GM23338 (cell line): ENCODE measurements around the gene FZD2. TPM values are rescaled to one million over a fixed set of nuclear protein-coding genes. Genes with fewer than 3 reads are reported as not detected.
A peak's percentile ranks its signal among the peaks of the same experiment; 100 is the strongest.

Experiments used
- ATAC-seq: fragments of 200-7000 bp; cut with Tn5 transposase; 3 replicates; pipeline ENCODE4 v1.9.1; 2020
- DNase-seq: peaks from one replicate; pipeline ENCODE4 v3.0.0-alpha.2; 2015; ENCODE audit warnings: low spot score
- H2AFZ ChIP-seq: fragments of 200-600 bp; sonication (generic); 2 replicates; pipeline ENCODE4 v1.8.0; 2016; ENCODE audit warnings: antibody characterized with exemption, mild to moderate bottlenecking, moderate library complexity
- H3F3A ChIP-seq: fragments of 200-600 bp; sonication (generic); replicated peaks from 2 replicates; pipeline ENCODE4 v1.8.0; 2017; ENCODE audit warnings: antibody characterized with exemption, mixed run types, low read depth
- H3K27ac ChIP-seq: fragments of 200-600 bp; sonication (generic); 2 replicates; pipeline ENCODE4 v1.6.1; 2016; ENCODE audit warnings: low read depth
- H3K27me3 ChIP-seq: fragments of 200-600 bp; sonication (generic); 2 replicates; pipeline ENCODE4 v1.8.0; 2016; ENCODE audit warnings: mild to moderate bottlenecking, mixed run types, moderate library complexity; ENCODE audit not compliant: insufficient read depth
- H3K36me3 ChIP-seq: fragments of 200-600 bp; sonication (generic); 2 replicates; pipeline ENCODE4 v1.8.0; 2016; ENCODE audit warnings: mild to moderate bottlenecking; ENCODE audit not compliant: insufficient read depth
- H3K4me1 ChIP-seq: fragments of 200-600 bp; sonication (generic); 2 replicates; pipeline ENCODE4 v1.8.0; 2016; ENCODE audit warnings: mild to moderate bottlenecking, moderate library complexity; ENCODE audit not compliant: insufficient read depth
- H3K4me2 ChIP-seq: fragments of 200-600 bp; sonication (generic); 2 replicates; pipeline ENCODE4 v1.7.1; 2017; ENCODE audit warnings: mixed run types
- H3K4me3 ChIP-seq: fragments of 200-600 bp; sonication (generic); 2 replicates; pipeline ENCODE4 v1.6.1; 2016; ENCODE audit warnings: mixed run types
- H3K79me2 ChIP-seq: fragments of 200-600 bp; sonication (generic); replicated peaks from 2 replicates; pipeline ENCODE4 v1.8.0; 2017; ENCODE audit warnings: mild to moderate bottlenecking; ENCODE audit not compliant: insufficient read depth
- H3K9me2 ChIP-seq: fragments of 200-600 bp; sonication (generic); 2 replicates; pipeline ENCODE4 v1.8.0; 2017; ENCODE audit not compliant: insufficient read depth
- H4K20me1 ChIP-seq: fragments of 200-600 bp; sonication (generic); replicated peaks from 2 replicates; pipeline ENCODE4 v1.8.0; 2017; ENCODE audit warnings: mild to moderate bottlenecking; ENCODE audit not compliant: insufficient read depth
- H3K27ac Mint-ChIP-seq: 2 replicates; pipeline ENCODE4 v1.8.0; 2020; ENCODE audit warnings: inconsistent platforms, mild to moderate bottlenecking, moderate library complexity, mixed read lengths
- H3K27me3 Mint-ChIP-seq: 3 replicates; pipeline ENCODE4 v1.8.0; 2022; ENCODE audit warnings: low read depth, mild to moderate bottlenecking, moderate library complexity, mixed read lengths, inconsistent platforms; ENCODE audit not compliant: insufficient read depth, poor library complexity
- H3K36me3 Mint-ChIP-seq: 3 replicates; pipeline ENCODE4 v1.8.0; 2021; ENCODE audit warnings: low read depth, mild to moderate bottlenecking, inconsistent platforms, moderate library complexity, mixed read lengths
- H3K4me1 Mint-ChIP-seq: 3 replicates; pipeline ENCODE4 v1.8.0; 2020; ENCODE audit warnings: mild to moderate bottlenecking, inconsistent platforms, mixed read lengths
- H3K4me3 Mint-ChIP-seq: 3 replicates; pipeline ENCODE4 v1.8.0; 2021; ENCODE audit warnings: moderate library complexity, mild to moderate bottlenecking, inconsistent platforms, mixed read lengths
- H3K9me3 Mint-ChIP-seq: 3 replicates; pipeline ENCODE4 v1.8.0; 2020; ENCODE audit warnings: moderate library complexity, mild to moderate bottlenecking, inconsistent platforms, mixed read lengths
- CREB1 ChIP-seq: fragments of 250-450 bp; sonication (Bioruptor Pico); IDR thresholded peaks from 2 replicates; pipeline ENCODE4 v1.5.0; 2020; ENCODE audit warnings: low read depth, mild to moderate bottlenecking, moderate library complexity
- CTCF ChIP-seq, 2 experiments: fragments of 200-600 bp in 1 of 2; sonication (generic) in 1 of 2; conservative IDR thresholded peaks; 2 replicates each; pipeline versions ENCODE4 v1.5.1 to v1.6.1; 2016 to 2017; ENCODE audit warnings: antibody characterized with exemption in 2 of 2, low read depth in 2 of 2, mild to moderate bottlenecking in 2 of 2, moderate library complexity in 1 of 2
- EZH2 ChIP-seq: fragments of 200-600 bp; sonication (generic); IDR thresholded peaks from one replicate; pipeline ENCODE4 v1.8.0; 2017; ENCODE audit warnings: antibody characterized with exemption, mild to moderate bottlenecking, low read depth; ENCODE audit not compliant: unreplicated experiment
- EZH2phosphoT487 ChIP-seq: fragments of 200-600 bp; sonication (generic); IDR thresholded peaks from one replicate; pipeline ENCODE4 v1.8.1; 2018; ENCODE audit warnings: antibody characterized with exemption; ENCODE audit not compliant: unreplicated experiment
- JUNB ChIP-seq: IDR thresholded peaks from one replicate; pipeline ENCODE4 v1.6.1; 2016; ENCODE audit warnings: antibody characterized with exemption; ENCODE audit not compliant: unreplicated experiment
- NANOG ChIP-seq: IDR thresholded peaks from 2 replicates; pipeline ENCODE4 v1.6.1; 2016; ENCODE audit warnings: antibody characterized with exemption, borderline replicate concordance
- POLR2AphosphoS5 ChIP-seq: IDR thresholded peaks from 2 replicates; pipeline ENCODE4 v1.6.1; 2016; ENCODE audit warnings: antibody characterized with exemption, low read depth
- REST ChIP-seq: IDR thresholded peaks from one replicate; pipeline ENCODE4 v1.6.1; 2018; ENCODE audit warnings: antibody characterized with exemption; ENCODE audit not compliant: unreplicated experiment
- STAT1 ChIP-seq: IDR thresholded peaks from one replicate; pipeline ENCODE4 v1.6.1; 2016; ENCODE audit warnings: antibody characterized with exemption; ENCODE audit not compliant: unreplicated experiment
- ZNF114 ChIP-seq: fragments of 250-450 bp; sonication (Bioruptor Pico); IDR thresholded peaks from 2 replicates; pipeline ENCODE4 v1.5.0; 2020; ENCODE audit warnings: mild to moderate bottlenecking, moderate library complexity
- ZNF331 ChIP-seq: fragments of 250-450 bp; sonication (Bioruptor Pico); IDR thresholded peaks from 2 replicates; pipeline ENCODE4 v1.5.0; 2020; ENCODE audit warnings: low read depth, mild to moderate bottlenecking, moderate library complexity
- polyA plus RNA-seq: library from polyadenylated mRNA; unstranded; fragments of >200 nt; fragmentation: Nextera tagmentation; extraction: Ambion mirVana; gene quantifications from 2 replicates; pipeline ENCODE4 v1.2.1, GENCODE V29; 2016
- total RNA-seq: library from RNA; depleted of rRNA; stranded (reverse); fragments of >200 nt; shearing (Covaris generic); gene quantifications from 2 replicates; pipeline ENCODE4 v1.2.3, GENCODE V29; 2014
- TF ChIP-seq, protein P1 (sequence below): fragments of 250-450 bp; sonication (Bioruptor Pico); IDR thresholded peaks from 2 replicates; pipeline ENCODE4 v1.5.0; 2020; ENCODE audit warnings: mild to moderate bottlenecking, moderate library complexity
- TF ChIP-seq, protein P2 (sequence below): IDR thresholded peaks from 2 replicates; pipeline ENCODE4 v1.6.1; 2016; ENCODE audit warnings: antibody characterized with exemption

Gene FZD2
- total and polyA plus RNA-seq, 2 experiments from 2014 or later = 6.2 to 7.6 TPM

DNA sequence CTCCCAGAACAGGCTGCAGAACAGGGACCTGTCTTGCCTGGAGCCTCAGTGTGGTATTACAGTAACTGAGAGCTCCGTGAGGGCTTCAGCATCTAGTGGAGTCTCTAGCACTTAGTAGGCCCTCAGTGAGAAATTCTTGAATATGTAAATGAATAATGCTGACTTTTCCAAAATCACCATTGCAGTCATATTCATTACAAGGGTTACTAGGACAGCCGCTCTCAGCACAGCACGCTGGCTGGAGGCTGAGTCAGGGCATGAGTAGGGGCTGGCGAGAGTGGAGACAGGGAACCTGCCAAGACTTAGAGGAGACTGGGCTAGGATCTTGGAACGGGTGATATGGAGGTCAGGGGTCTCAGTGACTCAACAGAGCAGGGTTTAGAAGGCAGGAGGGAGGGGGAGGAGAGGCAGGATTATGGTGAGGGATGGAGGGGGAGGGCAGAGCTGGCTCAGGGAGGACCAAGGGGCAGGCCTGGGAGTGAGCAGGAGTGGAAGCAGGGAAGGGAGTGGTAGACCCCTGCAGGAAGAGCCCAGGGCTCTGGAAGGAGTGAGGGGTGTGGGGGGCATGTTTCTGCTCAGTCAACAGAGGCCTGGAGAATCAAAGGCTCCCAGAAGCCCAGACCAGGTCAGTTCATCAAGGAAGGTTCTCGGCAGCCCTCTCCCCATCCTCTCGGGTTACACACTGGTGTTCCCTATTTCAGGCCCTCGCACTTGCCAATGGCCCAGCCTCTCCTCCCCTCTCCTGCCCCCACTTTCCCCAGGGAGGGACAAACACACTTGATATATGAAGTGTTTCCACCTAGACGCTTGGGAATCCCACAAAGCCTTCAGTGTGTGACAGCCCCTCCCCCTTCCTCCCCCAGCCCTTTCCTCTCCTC lies 42.3 kb downstream of the FZD2 start:
- no peak for TF ChIP-seq POLR2AphosphoS5
- TF ChIP-seq ZNF114 (CRISPR knock-in tag) = no peak
- TF ChIP-seq EZH2phosphoT487 = no peak
- TF ChIP-seq CTCF (conservative IDR thresholded peaks at IDR 0.05; ENCODE audit: low read depth in 2 of 2) = no peak
- no peak for TF ChIP-seq ZNF331
- TF ChIP-seq CREB1 (CRISPR knock-in tag) = no peak
- TF ChIP-seq STAT1 = no peak
- TF ChIP-seq, protein P1, sequence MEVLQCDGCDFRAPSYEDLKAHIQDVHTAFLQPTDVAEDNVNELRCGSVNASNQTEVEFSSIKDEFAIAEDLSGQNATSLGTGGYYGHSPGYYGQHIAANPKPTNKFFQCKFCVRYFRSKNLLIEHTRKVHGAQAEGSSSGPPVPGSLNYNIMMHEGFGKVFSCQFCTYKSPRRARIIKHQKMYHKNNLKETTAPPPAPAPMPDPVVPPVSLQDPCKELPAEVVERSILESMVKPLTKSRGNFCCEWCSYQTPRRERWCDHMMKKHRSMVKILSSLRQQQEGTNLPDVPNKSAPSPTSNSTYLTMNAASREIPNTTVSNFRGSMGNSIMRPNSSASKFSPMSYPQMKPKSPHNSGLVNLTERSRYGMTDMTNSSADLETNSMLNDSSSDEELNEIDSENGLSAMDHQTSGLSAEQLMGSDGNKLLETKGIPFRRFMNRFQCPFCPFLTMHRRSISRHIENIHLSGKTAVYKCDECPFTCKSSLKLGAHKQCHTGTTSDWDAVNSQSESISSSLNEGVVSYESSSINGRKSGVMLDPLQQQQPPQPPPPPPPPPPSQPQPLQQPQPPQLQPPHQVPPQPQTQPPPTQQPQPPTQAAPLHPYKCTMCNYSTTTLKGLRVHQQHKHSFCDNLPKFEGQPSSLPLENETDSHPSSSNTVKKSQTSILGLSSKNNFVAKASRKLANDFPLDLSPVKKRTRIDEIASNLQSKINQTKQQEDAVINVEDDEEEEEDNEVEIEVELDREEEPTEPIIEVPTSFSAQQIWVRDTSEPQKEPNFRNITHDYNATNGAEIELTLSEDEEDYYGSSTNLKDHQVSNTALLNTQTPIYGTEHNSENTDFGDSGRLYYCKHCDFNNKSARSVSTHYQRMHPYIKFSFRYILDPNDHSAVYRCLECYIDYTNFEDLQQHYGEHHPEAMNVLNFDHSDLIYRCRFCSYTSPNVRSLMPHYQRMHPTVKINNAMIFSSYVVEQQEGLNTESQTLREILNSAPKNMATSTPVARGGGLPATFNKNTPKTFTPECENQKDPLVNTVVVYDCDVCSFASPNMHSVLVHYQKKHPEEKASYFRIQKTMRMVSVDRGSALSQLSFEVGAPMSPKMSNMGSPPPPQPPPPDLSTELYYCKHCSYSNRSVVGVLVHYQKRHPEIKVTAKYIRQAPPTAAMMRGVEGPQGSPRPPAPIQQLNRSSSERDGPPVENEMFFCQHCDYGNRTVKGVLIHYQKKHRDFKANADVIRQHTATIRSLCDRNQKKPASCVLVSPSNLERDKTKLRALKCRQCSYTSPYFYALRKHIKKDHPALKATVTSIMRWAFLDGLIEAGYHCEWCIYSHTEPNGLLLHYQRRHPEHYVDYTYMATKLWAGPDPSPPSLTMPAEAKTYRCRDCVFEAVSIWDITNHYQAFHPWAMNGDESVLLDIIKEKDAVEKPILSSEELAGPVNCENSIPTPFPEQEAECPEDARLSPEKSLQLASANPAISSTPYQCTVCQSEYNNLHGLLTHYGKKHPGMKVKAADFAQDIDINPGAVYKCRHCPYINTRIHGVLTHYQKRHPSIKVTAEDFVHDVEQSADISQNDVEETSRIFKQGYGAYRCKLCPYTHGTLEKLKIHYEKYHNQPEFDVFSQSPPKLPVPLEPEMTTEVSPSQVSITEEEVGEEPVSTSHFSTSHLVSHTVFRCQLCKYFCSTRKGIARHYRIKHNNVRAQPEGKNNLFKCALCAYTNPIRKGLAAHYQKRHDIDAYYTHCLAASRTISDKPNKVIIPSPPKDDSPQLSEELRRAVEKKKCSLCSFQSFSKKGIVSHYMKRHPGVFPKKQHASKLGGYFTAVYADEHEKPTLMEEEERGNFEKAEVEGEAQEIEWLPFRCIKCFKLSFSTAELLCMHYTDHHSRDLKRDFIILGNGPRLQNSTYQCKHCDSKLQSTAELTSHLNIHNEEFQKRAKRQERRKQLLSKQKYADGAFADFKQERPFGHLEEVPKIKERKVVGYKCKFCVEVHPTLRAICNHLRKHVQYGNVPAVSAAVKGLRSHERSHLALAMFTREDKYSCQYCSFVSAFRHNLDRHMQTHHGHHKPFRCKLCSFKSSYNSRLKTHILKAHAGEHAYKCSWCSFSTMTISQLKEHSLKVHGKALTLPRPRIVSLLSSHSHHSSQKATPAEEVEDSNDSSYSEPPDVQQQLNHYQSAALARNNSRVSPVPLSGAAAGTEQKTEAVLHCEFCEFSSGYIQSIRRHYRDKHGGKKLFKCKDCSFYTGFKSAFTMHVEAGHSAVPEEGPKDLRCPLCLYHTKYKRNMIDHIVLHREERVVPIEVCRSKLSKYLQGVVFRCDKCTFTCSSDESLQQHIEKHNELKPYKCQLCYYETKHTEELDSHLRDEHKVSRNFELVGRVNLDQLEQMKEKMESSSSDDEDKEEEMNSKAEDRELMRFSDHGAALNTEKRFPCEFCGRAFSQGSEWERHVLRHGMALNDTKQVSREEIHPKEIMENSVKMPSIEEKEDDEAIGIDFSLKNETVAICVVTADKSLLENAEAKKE (CRISPR knock-in tag) = no peak
- TF ChIP-seq NANOG = no peak
- TF ChIP-seq, protein P2, sequence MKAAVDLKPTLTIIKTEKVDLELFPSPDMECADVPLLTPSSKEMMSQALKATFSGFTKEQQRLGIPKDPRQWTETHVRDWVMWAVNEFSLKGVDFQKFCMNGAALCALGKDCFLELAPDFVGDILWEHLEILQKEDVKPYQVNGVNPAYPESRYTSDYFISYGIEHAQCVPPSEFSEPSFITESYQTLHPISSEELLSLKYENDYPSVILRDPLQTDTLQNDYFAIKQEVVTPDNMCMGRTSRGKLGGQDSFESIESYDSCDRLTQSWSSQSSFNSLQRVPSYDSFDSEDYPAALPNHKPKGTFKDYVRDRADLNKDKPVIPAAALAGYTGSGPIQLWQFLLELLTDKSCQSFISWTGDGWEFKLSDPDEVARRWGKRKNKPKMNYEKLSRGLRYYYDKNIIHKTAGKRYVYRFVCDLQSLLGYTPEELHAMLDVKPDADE = no peak
- TF ChIP-seq EZH2 = no peak
- TF ChIP-seq REST = no peak
- no peak for TF ChIP-seq JUNB
- Histone ChIP-seq H3K4me1 (peaks cover 12% of the 10 kb centered on the region; the same call in 1 of the 2 replicates), H3K27ac (no peak overlapping the region), H4K20me1 (no peaks in the 10 kb centered on the region), H3K79me2 (no peaks in the 10 kb centered on the region), H3K36me3 (no peaks in the 10 kb centered on the region), H3F3A (no peaks in the 10 kb centered on the region), H3K4me3 (no peak overlapping the region), H3K4me2 (peak overlapping the region; percentile 66; the same call in 1 of the 2 replicates), H3K27me3 (no peaks in the 10 kb centered on the region), H2AFZ (peak overlapping the region; percentile 67), H3K9me2 (no peaks in the 10 kb centered on the region)
- Mint-ChIP-seq H3K36me3 (no peaks in the 10 kb centered on the region), H3K27me3 (peaks cover 12% of the 10 kb centered on the region), H3K9me3 (no peaks in the 10 kb centered on the region), H3K27ac (peak overlapping the region; percentile 12; the same call in 1 of the 2 replicates), H3K4me1 (peaks cover 20% of the 10 kb centered on the region), H3K4me3 (no peak overlapping the region; the same call in 2 of the 3 replicates)
- ATAC-seq (peak; percentile 67), DNase-seq (peak; percentile 44)
